Measurements from ENCODE around the gene MAN1C1. TPM values are rescaled to one million over a fixed set of nuclear protein-coding genes. Genes with fewer than 3 reads are reported as not detected.

Gene MAN1C1
- total RNA-seq, 1 experiment from 2014 or later = 9.3 TPM

DNA sequence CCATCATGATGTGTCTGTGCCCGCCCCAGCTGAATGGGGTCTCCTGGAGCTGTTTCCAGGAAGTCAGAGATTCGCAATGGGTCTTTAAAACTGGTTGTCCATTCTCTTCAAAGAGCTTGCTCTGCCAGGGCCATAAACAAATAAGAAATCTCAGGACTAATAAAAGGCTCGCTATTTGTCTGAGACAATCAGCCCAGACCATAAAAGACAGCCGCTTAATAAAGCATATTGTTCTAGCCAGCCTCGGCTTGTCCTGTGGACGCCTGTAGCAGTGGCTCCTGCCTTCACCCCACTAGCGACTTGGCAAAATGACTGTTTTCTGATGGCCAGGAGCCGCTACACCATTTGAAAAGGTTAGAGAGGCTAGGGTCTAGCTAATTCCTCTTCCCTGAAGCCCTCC lies 162.8 kb downstream of the MAN1C1 start:
- Histone ChIP-seq H3K4ac (ENCODE audit: low read depth, low read length) (no peak overlapping the region), H3T11ph (ENCODE audit: low read length) (no peak overlapping the region), H2BK120ac (ENCODE audit: low read depth, low read length, poor library complexity, severe bottlenecking) (no peak overlapping the region), H3K4me2 (ENCODE audit: insufficient read depth, insufficient read length, low read length) (no peak overlapping the region), H4K5ac (ENCODE audit: insufficient read length, low read depth, low read length) (no peak overlapping the region), H3K79me1 (ENCODE audit: insufficient read depth, low read depth, low read length, poor library complexity, severe bottlenecking) (no peaks in the 10 kb centered on the region), H3K23me2 (ENCODE audit: insufficient read length, low read depth, low read length, poor library complexity, severe bottlenecking) (no peaks in the 10 kb centered on the region), H2BK12ac (ENCODE audit: insufficient read length, low read depth, low read length) (no peak overlapping the region), H3K27me3 (ENCODE audit: insufficient read depth, low read length) (no peaks in the 10 kb centered on the region), H3K14ac (ENCODE audit: insufficient read depth, low read length) (no peak overlapping the region), H3K56ac (ENCODE audit: insufficient read length, low read depth, low read length) (no peak overlapping the region), H2AK5ac (ENCODE audit: insufficient read length, low read length) (no peak overlapping the region), H3K9ac (ENCODE audit: extremely low read depth, insufficient read length, low read length) (no peak overlapping the region), H4K8ac (replicated peaks; ENCODE audit: insufficient read length, low read depth, low read length) (no peak overlapping the region), H3K9me3 (ENCODE audit: control insufficient read depth, low read depth, low read length) (no peaks in the 10 kb centered on the region), H2BK20ac (ENCODE audit: low read depth, low read length, poor library complexity, severe bottlenecking) (no peak overlapping the region), H3K18ac (ENCODE audit: insufficient read length, low read depth, low read length) (no peak overlapping the region), H3K79me2 (ENCODE audit: insufficient read depth, low read length) (no peaks in the 10 kb centered on the region), H2AFZ (ENCODE audit: low read length) (no peak overlapping the region), H2BK15ac (ENCODE audit: low read depth, low read length) (no peak overlapping the region), H2BK5ac (ENCODE audit: insufficient read length, low read length) (no peak overlapping the region), H3K4me1 (ENCODE audit: insufficient read depth, low read length) (peaks cover 11% of the 10 kb centered on the region; the same call in 1 of the 2 replicates), H4K20me1 (ENCODE audit: control insufficient read depth, insufficient read depth, insufficient read length) (no peaks in the 10 kb centered on the region), H3K27ac (ENCODE audit: insufficient read length, low read depth, low read length) (no peak overlapping the region), H4K91ac (ENCODE audit: insufficient read length, low read depth, low read length) (no peak overlapping the region), H3K23ac (ENCODE audit: insufficient read length, low read depth, low read length) (no peak overlapping the region)
- Mint-ChIP-seq H3K9me3 (no peaks in the 10 kb centered on the region), H3K36me3 (ENCODE audit: insufficient read depth in 1 of 3, low read depth in 3 of 3) (no peaks in the 10 kb centered on the region; a peak in 1 of 7 replicates), H3K27ac (peak overlapping the region in 1 of 3 experiments; percentile 91; a peak in 2 of 7 replicates), H3K27me3 (ENCODE audit: low read depth) (no peaks in the 10 kb centered on the region; the same call in 1 of the 2 replicates), H3K4me3 (peak overlapping the region in 1 of 2 experiments; percentile 26; a peak in 1 of 5 replicates), H3K4me1 (peaks cover 61 to 72% of the 10 kb centered on the region in 2 experiments)
- no CpG with 5 or more reads among the region's 8 CpGs for WGBS (ENCODE audit: extremely low coverage, insufficient read length, low lambda C conversion rate)
- TF ChIP-seq, protein P1, sequence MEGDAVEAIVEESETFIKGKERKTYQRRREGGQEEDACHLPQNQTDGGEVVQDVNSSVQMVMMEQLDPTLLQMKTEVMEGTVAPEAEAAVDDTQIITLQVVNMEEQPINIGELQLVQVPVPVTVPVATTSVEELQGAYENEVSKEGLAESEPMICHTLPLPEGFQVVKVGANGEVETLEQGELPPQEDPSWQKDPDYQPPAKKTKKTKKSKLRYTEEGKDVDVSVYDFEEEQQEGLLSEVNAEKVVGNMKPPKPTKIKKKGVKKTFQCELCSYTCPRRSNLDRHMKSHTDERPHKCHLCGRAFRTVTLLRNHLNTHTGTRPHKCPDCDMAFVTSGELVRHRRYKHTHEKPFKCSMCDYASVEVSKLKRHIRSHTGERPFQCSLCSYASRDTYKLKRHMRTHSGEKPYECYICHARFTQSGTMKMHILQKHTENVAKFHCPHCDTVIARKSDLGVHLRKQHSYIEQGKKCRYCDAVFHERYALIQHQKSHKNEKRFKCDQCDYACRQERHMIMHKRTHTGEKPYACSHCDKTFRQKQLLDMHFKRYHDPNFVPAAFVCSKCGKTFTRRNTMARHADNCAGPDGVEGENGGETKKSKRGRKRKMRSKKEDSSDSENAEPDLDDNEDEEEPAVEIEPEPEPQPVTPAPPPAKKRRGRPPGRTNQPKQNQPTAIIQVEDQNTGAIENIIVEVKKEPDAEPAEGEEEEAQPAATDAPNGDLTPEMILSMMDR (conservative IDR thresholded peaks at IDR 0.05) = no peak
- no peak for DNase-seq
